Measurements from ENCODE around the gene ATP11B.

- TF ChIP-seq CTCF (conservative IDR thresholded peaks at IDR 0.05; ENCODE audit: low read depth, low read length), result no peak
- TF ChIP-seq EZH2phosphoT487 (IDR thresholded peaks at IDR 0.05; ENCODE audit: borderline replicate concordance, low read length), result no peak
- TF ChIP-seq EZH2 (IDR thresholded peaks at IDR 0.05; ENCODE audit: low read length, unreplicated experiment), result no peak
Measured at GRCh38 chr3:182803596-182803995, 10.3 kb downstream of the ATP11B start.

All from PC-3 (cell line).